Measurements from ENCODE around the gene ZNF804A. TPM values are rescaled to one million over a fixed set of nuclear protein-coding genes. Genes with fewer than 3 reads are reported as not detected.

The ZNF804A gene
- total and polyA plus RNA-seq, 2 of the 8 experiments (the other 6 are each of a cell fraction or from before 2014, with no cell fraction given): 0.02 TPM; not detected in 1

GRCh38 chr2:184549153-184549552 is 49.2 kb upstream of the ZNF804A start (continued):
- TF ChIP-seq, protein P1, sequence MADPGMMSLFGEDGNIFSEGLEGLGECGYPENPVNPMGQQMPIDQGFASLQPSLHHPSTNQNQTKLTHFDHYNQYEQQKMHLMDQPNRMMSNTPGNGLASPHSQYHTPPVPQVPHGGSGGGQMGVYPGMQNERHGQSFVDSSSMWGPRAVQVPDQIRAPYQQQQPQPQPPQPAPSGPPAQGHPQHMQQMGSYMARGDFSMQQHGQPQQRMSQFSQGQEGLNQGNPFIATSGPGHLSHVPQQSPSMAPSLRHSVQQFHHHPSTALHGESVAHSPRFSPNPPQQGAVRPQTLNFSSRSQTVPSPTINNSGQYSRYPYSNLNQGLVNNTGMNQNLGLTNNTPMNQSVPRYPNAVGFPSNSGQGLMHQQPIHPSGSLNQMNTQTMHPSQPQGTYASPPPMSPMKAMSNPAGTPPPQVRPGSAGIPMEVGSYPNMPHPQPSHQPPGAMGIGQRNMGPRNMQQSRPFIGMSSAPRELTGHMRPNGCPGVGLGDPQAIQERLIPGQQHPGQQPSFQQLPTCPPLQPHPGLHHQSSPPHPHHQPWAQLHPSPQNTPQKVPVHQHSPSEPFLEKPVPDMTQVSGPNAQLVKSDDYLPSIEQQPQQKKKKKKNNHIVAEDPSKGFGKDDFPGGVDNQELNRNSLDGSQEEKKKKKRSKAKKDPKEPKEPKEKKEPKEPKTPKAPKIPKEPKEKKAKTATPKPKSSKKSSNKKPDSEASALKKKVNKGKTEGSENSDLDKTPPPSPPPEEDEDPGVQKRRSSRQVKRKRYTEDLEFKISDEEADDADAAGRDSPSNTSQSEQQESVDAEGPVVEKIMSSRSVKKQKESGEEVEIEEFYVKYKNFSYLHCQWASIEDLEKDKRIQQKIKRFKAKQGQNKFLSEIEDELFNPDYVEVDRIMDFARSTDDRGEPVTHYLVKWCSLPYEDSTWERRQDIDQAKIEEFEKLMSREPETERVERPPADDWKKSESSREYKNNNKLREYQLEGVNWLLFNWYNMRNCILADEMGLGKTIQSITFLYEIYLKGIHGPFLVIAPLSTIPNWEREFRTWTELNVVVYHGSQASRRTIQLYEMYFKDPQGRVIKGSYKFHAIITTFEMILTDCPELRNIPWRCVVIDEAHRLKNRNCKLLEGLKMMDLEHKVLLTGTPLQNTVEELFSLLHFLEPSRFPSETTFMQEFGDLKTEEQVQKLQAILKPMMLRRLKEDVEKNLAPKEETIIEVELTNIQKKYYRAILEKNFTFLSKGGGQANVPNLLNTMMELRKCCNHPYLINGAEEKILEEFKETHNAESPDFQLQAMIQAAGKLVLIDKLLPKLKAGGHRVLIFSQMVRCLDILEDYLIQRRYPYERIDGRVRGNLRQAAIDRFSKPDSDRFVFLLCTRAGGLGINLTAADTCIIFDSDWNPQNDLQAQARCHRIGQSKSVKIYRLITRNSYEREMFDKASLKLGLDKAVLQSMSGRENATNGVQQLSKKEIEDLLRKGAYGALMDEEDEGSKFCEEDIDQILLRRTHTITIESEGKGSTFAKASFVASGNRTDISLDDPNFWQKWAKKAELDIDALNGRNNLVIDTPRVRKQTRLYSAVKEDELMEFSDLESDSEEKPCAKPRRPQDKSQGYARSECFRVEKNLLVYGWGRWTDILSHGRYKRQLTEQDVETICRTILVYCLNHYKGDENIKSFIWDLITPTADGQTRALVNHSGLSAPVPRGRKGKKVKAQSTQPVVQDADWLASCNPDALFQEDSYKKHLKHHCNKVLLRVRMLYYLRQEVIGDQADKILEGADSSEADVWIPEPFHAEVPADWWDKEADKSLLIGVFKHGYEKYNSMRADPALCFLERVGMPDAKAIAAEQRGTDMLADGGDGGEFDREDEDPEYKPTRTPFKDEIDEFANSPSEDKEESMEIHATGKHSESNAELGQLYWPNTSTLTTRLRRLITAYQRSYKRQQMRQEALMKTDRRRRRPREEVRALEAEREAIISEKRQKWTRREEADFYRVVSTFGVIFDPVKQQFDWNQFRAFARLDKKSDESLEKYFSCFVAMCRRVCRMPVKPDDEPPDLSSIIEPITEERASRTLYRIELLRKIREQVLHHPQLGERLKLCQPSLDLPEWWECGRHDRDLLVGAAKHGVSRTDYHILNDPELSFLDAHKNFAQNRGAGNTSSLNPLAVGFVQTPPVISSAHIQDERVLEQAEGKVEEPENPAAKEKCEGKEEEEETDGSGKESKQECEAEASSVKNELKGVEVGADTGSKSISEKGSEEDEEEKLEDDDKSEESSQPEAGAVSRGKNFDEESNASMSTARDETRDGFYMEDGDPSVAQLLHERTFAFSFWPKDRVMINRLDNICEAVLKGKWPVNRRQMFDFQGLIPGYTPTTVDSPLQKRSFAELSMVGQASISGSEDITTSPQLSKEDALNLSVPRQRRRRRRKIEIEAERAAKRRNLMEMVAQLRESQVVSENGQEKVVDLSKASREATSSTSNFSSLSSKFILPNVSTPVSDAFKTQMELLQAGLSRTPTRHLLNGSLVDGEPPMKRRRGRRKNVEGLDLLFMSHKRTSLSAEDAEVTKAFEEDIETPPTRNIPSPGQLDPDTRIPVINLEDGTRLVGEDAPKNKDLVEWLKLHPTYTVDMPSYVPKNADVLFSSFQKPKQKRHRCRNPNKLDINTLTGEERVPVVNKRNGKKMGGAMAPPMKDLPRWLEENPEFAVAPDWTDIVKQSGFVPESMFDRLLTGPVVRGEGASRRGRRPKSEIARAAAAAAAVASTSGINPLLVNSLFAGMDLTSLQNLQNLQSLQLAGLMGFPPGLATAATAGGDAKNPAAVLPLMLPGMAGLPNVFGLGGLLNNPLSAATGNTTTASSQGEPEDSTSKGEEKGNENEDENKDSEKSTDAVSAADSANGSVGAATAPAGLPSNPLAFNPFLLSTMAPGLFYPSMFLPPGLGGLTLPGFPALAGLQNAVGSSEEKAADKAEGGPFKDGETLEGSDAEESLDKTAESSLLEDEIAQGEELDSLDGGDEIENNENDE (IDR thresholded peaks at IDR 0.05; ENCODE audit: insufficient replicate concordance, low read length): no peak
- TF ChIP-seq CHD2 (IDR thresholded peaks at IDR 0.05; ENCODE audit: low read length): no peak

Measured in H1 (cell line).